ENCODE results near the gene PFDN5. TPM values are rescaled to one million over a fixed set of nuclear protein-coding genes. Genes with fewer than 3 reads are reported as not detected.

Gene PFDN5
- 293 and 448 TPM in 2 replicates for total RNA-seq

DNA sequence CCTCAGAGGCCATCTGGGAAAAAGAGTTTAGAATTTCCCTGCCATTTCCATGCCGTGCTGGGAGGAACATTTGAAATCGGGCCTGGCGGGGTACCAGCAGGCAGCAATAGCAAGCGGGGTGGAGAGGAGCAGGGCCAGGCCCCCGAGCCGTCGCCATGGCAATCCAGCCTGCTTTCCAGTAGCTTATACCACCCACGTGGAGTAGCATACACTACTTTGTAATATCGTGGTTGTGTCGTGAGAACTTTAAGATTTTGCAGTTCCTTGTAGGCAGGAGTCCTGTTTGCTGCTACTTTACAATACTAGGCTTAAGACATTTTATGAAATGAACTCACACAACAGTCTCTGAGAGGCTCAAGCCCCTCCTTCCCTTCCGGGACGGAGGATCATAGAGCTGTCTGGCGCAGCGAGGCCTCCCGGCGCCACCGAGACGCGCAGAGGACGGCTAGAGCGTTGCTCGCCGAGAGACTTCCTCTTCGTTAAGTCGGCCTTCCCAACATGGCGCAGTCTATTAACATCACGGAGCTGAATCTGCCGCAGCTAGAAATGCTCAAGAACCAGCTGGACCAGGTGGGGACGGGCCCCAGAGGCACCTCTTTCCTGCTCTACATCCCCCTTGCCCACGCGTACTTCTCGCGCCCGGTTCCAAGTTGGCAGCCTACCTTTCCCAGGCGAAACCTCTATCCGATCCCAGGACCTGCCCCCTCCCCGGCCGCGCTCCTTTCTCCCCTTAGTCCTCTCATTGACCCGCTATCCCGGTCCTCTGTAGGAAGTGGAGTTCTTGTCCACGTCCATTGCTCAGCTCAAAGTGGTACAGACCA is at the start of gene PFDN5:
TSS of gene PFDN5 (plus strand) at position 473 of the 821 bp plus-strand sequence. CDS start at position 499, 26 bp downstream.

DNA sequence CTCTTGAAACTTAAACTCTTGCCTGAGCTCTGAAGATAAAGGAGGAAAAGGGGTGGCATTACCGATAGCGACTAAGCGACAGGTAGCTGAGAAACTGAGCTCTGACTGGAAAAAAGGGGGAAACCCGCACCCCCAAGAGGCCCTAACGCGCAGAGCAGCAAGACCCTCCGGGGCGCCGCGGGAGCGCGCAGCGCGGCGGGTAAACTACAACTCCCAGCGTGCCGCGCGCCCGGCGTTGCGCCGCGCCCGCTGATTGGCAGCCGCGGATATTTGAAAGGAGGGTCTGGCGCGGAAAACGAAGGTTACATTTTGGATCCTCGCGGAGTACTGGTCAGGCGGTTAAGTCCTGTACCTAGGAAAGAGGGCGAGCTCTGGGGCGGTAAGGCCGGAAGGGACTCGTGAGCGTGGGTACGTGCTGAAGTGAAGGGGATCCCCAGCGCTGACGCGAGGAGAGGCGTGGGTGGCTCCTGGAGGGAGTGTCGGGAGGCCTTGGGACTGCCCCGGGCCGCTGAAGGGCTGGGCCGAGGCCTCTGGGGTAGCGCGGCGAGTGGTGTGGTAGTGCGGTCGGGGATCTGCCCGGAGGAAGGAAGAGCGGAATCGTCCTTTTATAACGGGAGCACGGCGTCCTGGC is 27.2 kb upstream of the PFDN5 start, which contains the start of gene ESPL1:
TSS of gene ESPL1 (plus strand) at position 301 of the 631 bp plus-strand sequence. CDS start 468 bp downstream, outside the sequence.

DNA sequence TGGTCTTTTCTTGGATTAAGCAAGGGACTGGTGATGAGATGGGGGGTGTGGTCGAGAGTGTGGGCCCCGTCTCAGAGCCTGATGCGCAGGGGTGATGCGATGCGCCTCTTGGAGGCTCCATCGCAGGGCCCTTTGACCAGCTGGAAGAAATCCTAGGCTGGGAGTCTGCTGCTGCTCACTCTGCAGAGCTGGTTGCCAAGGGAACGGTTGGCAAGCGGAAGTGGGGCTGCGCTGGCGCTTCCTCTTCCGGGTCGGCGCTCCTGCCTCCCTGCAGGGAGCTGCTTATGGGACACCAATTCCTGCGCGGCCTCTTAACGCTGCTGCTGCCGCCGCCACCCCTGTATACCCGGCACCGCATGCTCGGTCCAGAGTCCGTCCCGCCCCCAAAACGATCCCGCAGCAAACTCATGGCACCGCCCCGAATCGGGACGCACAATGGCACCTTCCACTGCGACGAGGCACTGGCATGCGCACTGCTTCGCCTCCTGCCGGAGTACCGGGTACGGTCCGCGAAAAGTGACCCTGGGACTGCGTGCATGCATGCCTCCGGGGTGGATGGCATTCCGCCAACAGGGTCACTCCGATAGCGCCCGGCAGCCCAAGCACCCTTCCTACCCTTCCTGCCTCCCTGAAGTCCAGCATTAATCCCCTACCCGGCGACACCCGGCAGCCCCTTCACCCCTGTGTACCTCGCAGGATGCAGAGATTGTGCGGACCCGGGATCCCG is 4.3 kb downstream of the PFDN5 start, which contains the start of gene MYG1:
TSS of gene MYG1 (plus strand) at position 242 of the 727 bp plus-strand sequence. CDS start at position 285, 43 bp downstream.

DNA sequence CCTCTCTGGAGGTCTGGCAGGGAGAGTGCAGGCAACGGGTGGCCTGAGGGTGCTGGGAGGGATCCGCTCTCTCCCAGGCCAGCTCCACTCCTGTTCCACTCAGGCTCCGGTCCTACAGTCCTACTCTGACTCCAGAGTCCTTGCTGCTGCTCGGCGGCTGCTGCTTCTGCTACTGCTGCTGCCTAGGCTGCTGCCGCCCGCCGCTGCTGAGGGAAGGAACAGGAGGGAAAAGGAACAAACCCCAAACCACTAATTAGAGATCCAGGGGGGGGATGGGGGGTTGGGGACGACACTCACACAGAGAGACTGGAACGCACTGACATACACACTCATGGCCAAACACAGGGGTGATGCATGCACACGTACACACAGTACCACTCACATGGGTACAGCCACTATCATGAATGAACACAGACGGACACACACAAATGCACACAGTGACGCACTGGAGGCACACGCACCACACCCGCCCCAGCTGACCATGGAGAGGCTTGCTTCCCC is 40.9 kb downstream of the PFDN5 start, which contains the start of gene SP7:
TSS of gene SP7 (minus strand) at position 174 of the 501 bp plus-strand sequence. CDS start 708 bp downstream, outside the sequence.

Other genes with a start within 250 kb of the PFDN5 start
- gene TNS2, start 245.5 kb upstream of the PFDN5 start, total RNA-seq, result 27.6 and 30.5 TPM in 2 replicates
- 28.1 and 31.3 TPM in 2 replicates for gene SPRYD3, start 216.2 kb upstream of the PFDN5 start, total RNA-seq
- 300 and 444 TPM in 2 replicates for gene IGFBP6, start 197.9 kb upstream of the PFDN5 start, total RNA-seq
- 0.33 TPM in 1 of 2 replicates, not detected in the other for gene SOAT2, start 192.1 kb upstream of the PFDN5 start, total RNA-seq
- 15.3 and 16.2 TPM in 2 replicates for gene ZNF740, start 114.8 kb upstream of the PFDN5 start, total RNA-seq
- 9.0 and 11.0 TPM in 2 replicates for gene CSAD, start 114.6 kb upstream of the PFDN5 start, total RNA-seq
- gene ITGB7, start 88.3 kb upstream of the PFDN5 start, total RNA-seq, result 0.12 and 0.77 TPM in 2 replicates
- gene RARG, start 63.3 kb upstream of the PFDN5 start, total RNA-seq, result 20.9 and 27.1 TPM in 2 replicates
- 4.2 and 13.4 TPM in 2 replicates for gene ESPL1, start 27.2 kb upstream of the PFDN5 start, total RNA-seq
- gene MYG1, start 4.2 kb downstream of the PFDN5 start, total RNA-seq, result 45.6 and 58.9 TPM in 2 replicates
- gene AAAS, start 26.1 kb downstream of the PFDN5 start, total RNA-seq, result 44.6 and 56.0 TPM in 2 replicates
- 0.25 TPM in 1 of 2 replicates, not detected in the other for gene SP7, start 40.8 kb downstream of the PFDN5 start, total RNA-seq
- gene SP1, start 84.6 kb downstream of the PFDN5 start, total RNA-seq, result 25.9 and 34.1 TPM in 2 replicates
- gene AMHR2, start 128.3 kb downstream of the PFDN5 start, total RNA-seq, result not detected in 2 replicates
- gene PRR13, start 146.2 kb downstream of the PFDN5 start, total RNA-seq, result 25.2 and 26.2 TPM in 2 replicates
- gene PCBP2, start 156.6 kb downstream of the PFDN5 start, total RNA-seq, result 229 and 290 TPM in 2 replicates
- gene MAP3K12, start 203.9 kb downstream of the PFDN5 start, total RNA-seq, result 27.3 and 42.9 TPM in 2 replicates
- gene TARBP2, start 205.7 kb downstream of the PFDN5 start, total RNA-seq, result 46.6 and 60.2 TPM in 2 replicates
- not detected in 2 replicates for gene NPFF, start 211.9 kb downstream of the PFDN5 start, total RNA-seq

All from uterine smooth muscle cell (primary cell).